Stimulated activated CD4-positive, alpha-beta T cell treated with anti-CD3 and anti-CD28 coated beads, Interleukin-4, amount 100 ng/mL, for 1 hour (primary cell): ENCODE results near the gene IL3RA.
A peak's percentile ranks its signal among the peaks of the same experiment; 100 is the strongest.
"Not testable (repeated sequence)": the region's sequence is repeated elsewhere in the genome, so short reads cannot be mapped to it uniquely, and the experiment has no call there.

ENCODE experiments used
- DNase-seq: peaks from one replicate; pipeline ENCODE4 v3.0.0-alpha.2; 2020

IL3RA gene

GRCh38 chrX:1336331-1336943 lies at the start of gene IL3RA:
Gene IL3RA, plus strand, starts transcription at chrX:1336785. Its CDS starts 4,981 bp downstream, at chrX:1341766.
- no peak for DNase-seq

- DNase-seq = no peak
Observed at GRCh38 chrX:1289535-1289934, 47.0 kb upstream of the IL3RA start.

- DNase-seq = no peak
Observed at GRCh38 chrX:1291110-1291740, 45.4 kb upstream of the IL3RA start.

- no peak for DNase-seq
Observed at GRCh38 chrX:1292575-1293290, 43.9 kb upstream of the IL3RA start.

- no peak for DNase-seq
Observed at GRCh38 chrX:1294301-1295067, 42.1 kb upstream of the IL3RA start.

- no peak for DNase-seq
Observed at GRCh38 chrX:1295550-1295949, 41.0 kb upstream of the IL3RA start.

- DNase-seq = not testable (repeated sequence)
Observed at GRCh38 chrX:1297591-1297990, 39.0 kb upstream of the IL3RA start.

- no peak for DNase-seq
Observed at GRCh38 chrX:1300449-1300848, 36.1 kb upstream of the IL3RA start.

- DNase-seq = no peak
Observed at GRCh38 chrX:1305411-1305810, 31.2 kb upstream of the IL3RA start.

GRCh38 chrX:1306909-1307625 lies 29.5 kb upstream of the IL3RA start:
- DNase-seq = no peak

GRCh38 chrX:1307626-1308340 lies 28.8 kb upstream of the IL3RA start:
- DNase-seq = no peak

GRCh38 chrX:1308476-1308875 lies 28.1 kb upstream of the IL3RA start:
- DNase-seq = no peak

- not testable (repeated sequence) for DNase-seq
Observed at GRCh38 chrX:1308917-1309316, 27.7 kb upstream of the IL3RA start.

- DNase-seq = no peak
Observed at GRCh38 chrX:1313788-1314187, 22.8 kb upstream of the IL3RA start.

GRCh38 chrX:1316527-1316926 lies 20.1 kb upstream of the IL3RA start:
- DNase-seq = peak; percentile 21

GRCh38 chrX:1321674-1322073 lies 14.9 kb upstream of the IL3RA start:
- no peak for DNase-seq

- DNase-seq = no peak
Observed at GRCh38 chrX:1322393-1322792, 14.2 kb upstream of the IL3RA start.

GRCh38 chrX:1323315-1323714 lies 13.3 kb upstream of the IL3RA start:
- peak; percentile 45 for DNase-seq

- no peak for DNase-seq
Observed at GRCh38 chrX:1325515-1326116, 11.0 kb upstream of the IL3RA start.

- DNase-seq = no peak
Observed at GRCh38 chrX:1327651-1328304, 8.8 kb upstream of the IL3RA start.

- no peak for DNase-seq
Observed at GRCh38 chrX:1330605-1331004, 6.0 kb upstream of the IL3RA start.
